CD14-positive monocyte (primary cell): ENCODE results near the gene LTBP2. TPM values are rescaled to one million over a fixed set of nuclear protein-coding genes. Genes with fewer than 3 reads are reported as not detected.

Experiments used
- DNase-seq, 3 donors: peaks; one replicate each; pipeline ENCODE4 v3.0.0-alpha.2; 2011 to 2022
- H2AFZ ChIP-seq: 2 replicates; pipeline ENCODE4 v1.6.0; 2012; ENCODE audit warnings: mild to moderate bottlenecking, low read depth, low read length, inconsistent platforms; ENCODE audit not compliant: insufficient read depth, poor library complexity, severe bottlenecking
- H3K27ac ChIP-seq, 2 donors: 1 replicate in 1 of 2; 2 replicates in 1 of 2; pipeline ENCODE4 v1.5.1; 2012 to 2013; ENCODE audit warnings: low read length in 2 of 2, control low read depth in 1 of 2, inconsistent platforms in 1 of 2, low read depth in 1 of 2, mild to moderate bottlenecking in 1 of 2
- H3K27me3 ChIP-seq, 2 donors: one replicate each; pipeline versions ENCODE4 v1.6.0 to v1.6.1; 2011 to 2013; ENCODE audit warnings: low read length in 2 of 2; ENCODE audit not compliant: control insufficient read depth in 2 of 2, insufficient read depth in 2 of 2
- H3K36me3 ChIP-seq, 2 donors: replicated peaks in 1 of 2; 1 replicate in 1 of 2; 2 replicates in 1 of 2; pipeline versions ENCODE4 v1.5.1 to v1.6.1; 2012 to 2013; ENCODE audit warnings: low read length in 2 of 2, control low read depth in 1 of 2, inconsistent platforms in 1 of 2, mild to moderate bottlenecking in 1 of 2; ENCODE audit not compliant: insufficient read depth in 2 of 2, control insufficient read depth in 1 of 2
- H3K4me1 ChIP-seq, 2 donors: 1 replicate in 1 of 2; 2 replicates in 1 of 2; pipeline versions ENCODE4 v1.5.1 to v1.6.1; 2012 to 2013; ENCODE audit warnings: low read length in 2 of 2, control low read depth in 1 of 2, inconsistent platforms in 1 of 2, mild to moderate bottlenecking in 1 of 2, moderate library complexity in 1 of 2; ENCODE audit not compliant: insufficient read depth in 2 of 2, control insufficient read depth in 1 of 2
- H3K4me2 ChIP-seq: replicated peaks from 2 replicates; pipeline ENCODE3; 2012; ENCODE audit warnings: low read length, moderate library complexity, mild to moderate bottlenecking; ENCODE audit not compliant: poor library complexity, severe bottlenecking; ENCODE audit errors: extremely low read depth
- H3K4me3 ChIP-seq, 3 experiments: fragments of 200-600 bp in 1 of 3; sonication (generic) in 1 of 3; replicated peaks in 1 of 3; 1 replicate in 2 of 3; 2 replicates in 1 of 3; pipeline ENCODE4 v1.5.1; 2011 to 2013; ENCODE audit warnings: low read length in 3 of 3, mild to moderate bottlenecking in 3 of 3, control low read depth in 2 of 3, low read depth in 2 of 3, inconsistent platforms in 1 of 3, moderate library complexity in 1 of 3
- H3K79me2 ChIP-seq: 2 replicates; pipeline ENCODE4 v1.6.0; 2012; ENCODE audit warnings: mild to moderate bottlenecking, control low read depth, inconsistent platforms, low read length, moderate library complexity; ENCODE audit not compliant: insufficient read depth
- H3K9ac ChIP-seq: 2 replicates; pipeline ENCODE4 v1.6.0; 2017; ENCODE audit warnings: low read length, mild to moderate bottlenecking; ENCODE audit not compliant: insufficient read depth, poor library complexity, severe bottlenecking
- H3K9me3 ChIP-seq, 2 donors: replicated peaks in 1 of 2; 1 replicate in 1 of 2; 2 replicates in 1 of 2; pipeline versions ENCODE4 v1.5.1 to v1.6.1; 2012 to 2013; ENCODE audit warnings: low read length in 2 of 2, control low read depth in 1 of 2; ENCODE audit not compliant: control insufficient read depth in 1 of 2, insufficient read depth in 1 of 2
- H4K20me1 ChIP-seq: 2 replicates; pipeline ENCODE4 v1.6.0; 2012; ENCODE audit warnings: mild to moderate bottlenecking, low read length, control low read depth, moderate library complexity; ENCODE audit not compliant: insufficient read depth
- H3K27ac Mint-ChIP-seq, 7 donors: one replicate each; pipeline ENCODE4 v1.8.0; 2020; ENCODE audit warnings: mild to moderate bottlenecking in 7 of 7, mixed read lengths in 7 of 7, moderate library complexity in 6 of 7, inconsistent platforms in 2 of 7
- H3K27me3 Mint-ChIP-seq, 3 donors: one replicate each; pipeline ENCODE4 v1.8.0; 2021 to 2022; ENCODE audit warnings: low read depth in 3 of 3, mild to moderate bottlenecking in 3 of 3, mixed read lengths in 3 of 3, moderate library complexity in 3 of 3, inconsistent platforms in 1 of 3
- H3K36me3 Mint-ChIP-seq, 2 donors: one replicate each; pipeline ENCODE4 v1.8.0; 2020; ENCODE audit warnings: mixed read lengths in 2 of 2, inconsistent platforms in 1 of 2, mild to moderate bottlenecking in 1 of 2
- H3K4me1 Mint-ChIP-seq: one replicate; pipeline ENCODE4 v1.8.0; 2020; ENCODE audit warnings: mild to moderate bottlenecking, mixed read lengths
- H3K4me3 Mint-ChIP-seq, 2 donors: one replicate each; pipeline ENCODE4 v1.8.0; 2020; ENCODE audit warnings: mild to moderate bottlenecking in 2 of 2, mixed read lengths in 2 of 2, moderate library complexity in 1 of 2
- H3K9me3 Mint-ChIP-seq, 7 donors: one replicate each; pipeline ENCODE4 v1.8.0; 2020 to 2022; ENCODE audit warnings: mixed read lengths in 7 of 7, mild to moderate bottlenecking in 6 of 7, moderate library complexity in 6 of 7, inconsistent platforms in 2 of 7
- WGBS: methylation state at CpG from one replicate; pipeline ENCODE4 v1.1.5; 2013; ENCODE audit warnings: missing lambda C conversion rate; ENCODE audit not compliant: insufficient coverage; 5-methylcytosine and 5-hydroxymethylcytosine counted together
- intact Hi-C, 2 donors: fragments of 100-400 bp; cut with micrococcal nuclease; formaldehyde crosslinking; loops; one replicate each; pipeline versions ENCODE4 v1.15.0 to v1.15.1; 2023
- polyA plus RNA-seq, 3 donors: library from polyadenylated mRNA; depleted of rRNA in 1 of 3; unstranded in 2 of 3; stranded (reverse) in 1 of 3; fragments of 300-500 nt in 2 of 3; fragments of >200 nt in 1 of 3; fragmentation: Illumina TruSeq in 2 of 3; gene quantifications; 1 replicate in 2 of 3; 2 replicates in 1 of 3; pipeline ENCODE4 v1.2.3, GENCODE V29; 2012 to 2021
- TF ChIP-seq, protein P1 (sequence below): fragments of 200-600 bp; IDR thresholded peaks from one replicate; pipeline ENCODE4 v1.8.0; 2022; ENCODE audit warnings: antibody characterized with exemption, mild to moderate bottlenecking

Gene LTBP2
- polyA plus RNA-seq, 3 donors: 0.04 to 0.24 (median 0.11) TPM

GRCh38 chr14:74545386-74545785 is 66.7 kb downstream of the LTBP2 start:
- Histone ChIP-seq H3K4me3 (no peak overlapping the region), H3K27me3 (no peaks in the 10 kb centered on the region), H3K79me2 (no peaks in the 10 kb centered on the region), H3K27ac (no peak overlapping the region), H3K36me3 (no peaks in the 10 kb centered on the region), H2AFZ (no peak overlapping the region), H3K4me2 (no peak overlapping the region), H3K4me1 (no peaks in the 10 kb centered on the region), H4K20me1 (no peaks in the 10 kb centered on the region), H3K9ac (no peak overlapping the region), H3K9me3 (no peaks in the 10 kb centered on the region)
- no peaks in the 10 kb centered on the region for H3K36me3 Mint-ChIP-seq
- intact Hi-C loops: no loop called here
- no peaks in the 10 kb centered on the region for H3K4me1 Mint-ChIP-seq
- TF ChIP-seq, protein P1, sequence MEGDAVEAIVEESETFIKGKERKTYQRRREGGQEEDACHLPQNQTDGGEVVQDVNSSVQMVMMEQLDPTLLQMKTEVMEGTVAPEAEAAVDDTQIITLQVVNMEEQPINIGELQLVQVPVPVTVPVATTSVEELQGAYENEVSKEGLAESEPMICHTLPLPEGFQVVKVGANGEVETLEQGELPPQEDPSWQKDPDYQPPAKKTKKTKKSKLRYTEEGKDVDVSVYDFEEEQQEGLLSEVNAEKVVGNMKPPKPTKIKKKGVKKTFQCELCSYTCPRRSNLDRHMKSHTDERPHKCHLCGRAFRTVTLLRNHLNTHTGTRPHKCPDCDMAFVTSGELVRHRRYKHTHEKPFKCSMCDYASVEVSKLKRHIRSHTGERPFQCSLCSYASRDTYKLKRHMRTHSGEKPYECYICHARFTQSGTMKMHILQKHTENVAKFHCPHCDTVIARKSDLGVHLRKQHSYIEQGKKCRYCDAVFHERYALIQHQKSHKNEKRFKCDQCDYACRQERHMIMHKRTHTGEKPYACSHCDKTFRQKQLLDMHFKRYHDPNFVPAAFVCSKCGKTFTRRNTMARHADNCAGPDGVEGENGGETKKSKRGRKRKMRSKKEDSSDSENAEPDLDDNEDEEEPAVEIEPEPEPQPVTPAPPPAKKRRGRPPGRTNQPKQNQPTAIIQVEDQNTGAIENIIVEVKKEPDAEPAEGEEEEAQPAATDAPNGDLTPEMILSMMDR: no peak
- H3K27ac Mint-ChIP-seq: no peak overlapping the region
- 97% methylated on average over 3 of the region's 4 CpGs for WGBS
- peaks cover 0 to 11% (median 9%) of the 10 kb centered on the region in 3 donors for H3K27me3 Mint-ChIP-seq
- no peaks in the 10 kb centered on the region for H3K9me3 Mint-ChIP-seq
- no peak for DNase-seq
- no peak overlapping the region for H3K4me3 Mint-ChIP-seq

GRCh38 chr14:74543771-74544438 is 68.1 kb downstream of the LTBP2 start:
- H3K36me3 Mint-ChIP-seq: no peaks in the 10 kb centered on the region
- no peaks in the 10 kb centered on the region for H3K9me3 ChIP-seq
- DNase-seq: no peak
- no peak overlapping the region for H3K9ac ChIP-seq
- no peaks in the 10 kb centered on the region for H3K4me1 ChIP-seq
- peaks cover 0 to 11% (median 10%) of the 10 kb centered on the region in 3 donors for H3K27me3 Mint-ChIP-seq
- 100% methylated on average over 3 of the region's 5 CpGs for WGBS
- H2AFZ ChIP-seq: no peak overlapping the region
- H3K9me3 Mint-ChIP-seq: no peaks in the 10 kb centered on the region
- H3K79me2 ChIP-seq: no peaks in the 10 kb centered on the region
- no peak overlapping the region for H3K4me3 Mint-ChIP-seq
- TF ChIP-seq, protein P1: no peak
- intact Hi-C loops: no loop called here
- H3K27ac ChIP-seq: no peak overlapping the region
- no peaks in the 10 kb centered on the region for H3K4me1 Mint-ChIP-seq
- no peaks in the 10 kb centered on the region for H3K36me3 ChIP-seq
- H3K27me3 ChIP-seq: no peaks in the 10 kb centered on the region
- no peak overlapping the region for H3K4me3 ChIP-seq
- no peaks in the 10 kb centered on the region for H4K20me1 ChIP-seq
- H3K4me2 ChIP-seq: no peak overlapping the region
- H3K27ac Mint-ChIP-seq: no peak overlapping the region
